Adrenal gland (tissue), 12 donors: ENCODE data around the gene CBX5. TPM values are rescaled to one million over a fixed set of nuclear protein-coding genes. Genes with fewer than 3 reads are reported as not detected.

Experiments used
- DNase-seq, 7 donors: peaks; one replicate each; pipeline ENCODE4 v3.0.0-alpha.2; 2019 to 2020
- H3K27ac ChIP-seq, 5 donors: fragments of 200-600 bp; sonication (generic) in 4 of 5; 1 replicate in 3 of 5; 2 replicates in 2 of 5; pipeline versions ENCODE4 v1.5.1 to v1.8.0; 2016 to 2020; ENCODE audit warnings: mild to moderate bottlenecking in 1 of 5
- H3K27me3 ChIP-seq: fragments of 200-600 bp; 2 replicates; pipeline ENCODE4 v1.8.0; 2021
- H3K36me3 ChIP-seq, 2 donors: fragments of 200-600 bp; replicated peaks in 1 of 2; 1 replicate in 1 of 2; 2 replicates in 1 of 2; pipeline versions ENCODE4 v1.5.1 to v1.8.0; 2018 to 2022
- H3K4me1 ChIP-seq, 2 donors: fragments of 200-600 bp; replicated peaks in 1 of 2; 1 replicate in 1 of 2; 2 replicates in 1 of 2; pipeline versions ENCODE4 v1.5.1 to v1.8.0; 2018 to 2021
- H3K4me3 ChIP-seq, 4 donors: fragments of 200-600 bp; sonication (generic) in 3 of 4; one replicate each; pipeline ENCODE4 v1.5.1; 2016 to 2018
- H3K9me3 ChIP-seq, 3 donors: fragments of 200-600 bp; sonication (generic) in 1 of 3; replicated peaks in 1 of 3; 1 replicate in 2 of 3; 2 replicates in 1 of 3; pipeline versions ENCODE4 v1.5.1 to v1.8.0; 2016 to 2021
- CTCF ChIP-seq, 6 experiments: fragments of 450-650 bp in 4 of 6; fragments of 200-600 bp in 2 of 6; sonication (generic) in 1 of 6; IDR thresholded peaks; 1 replicate in 5 of 6; 2 replicates in 1 of 6; pipeline versions ENCODE4 v1.5.1 to v1.8.0; 2016 to 2021; ENCODE audit warnings: antibody characterized with exemption in 6 of 6, mild to moderate bottlenecking in 2 of 6, moderate library complexity in 1 of 6
- POLR2A ChIP-seq, 2 donors: fragments of 450-650 bp; IDR thresholded peaks; one replicate each; pipeline ENCODE4 v1.6.1; 2017; ENCODE audit warnings: antibody characterized with exemption in 2 of 2, mild to moderate bottlenecking in 2 of 2, moderate library complexity in 1 of 2
- WGBS, 4 donors: extraction: QIAGEN DNeasy Blood & Tissue Kit in 2 of 4; methylation state at CpG; one replicate each; pipeline versions ENCODE4 v1.1.5 to v1.1.7; 2013 to 2017; 5-methylcytosine and 5-hydroxymethylcytosine counted together
- intact Hi-C, 2 donors: fragments of 100-400 bp; cut with DNase I; formaldehyde crosslinking; loops; one replicate each; pipeline versions ENCODE4 v1.14.1 to v1.15.0; 2022 to 2023
- polyA plus RNA-seq, 3 donors: library from polyadenylated mRNA; stranded (reverse); fragments of 200-250 nt in 2 of 3; fragments of 350-450 nt in 1 of 3; fragmentation: Illumina TruSeq in 1 of 3; extraction: RNeasy Lipid Tissue Mini Kit (QIAGEN cat#74804) in 1 of 3; gene quantifications; one replicate each; pipeline ENCODE4 v1.2.3, GENCODE V29; 2013 to 2014
- total RNA-seq, 9 donors: library from RNA; depleted of rRNA in 4 of 9; stranded (reverse); fragments of >200 nt in 4 of 9; fragments of 120-200 nt in 1 of 9; fragmentation: NEBNext Ultra II Directional in 1 of 9; extraction: Animal tissue kit (Norgen Biotek cat#: 25700) in 1 of 9; gene quantifications; one replicate each; pipeline versions ENCODE4 v1.1.0 to v1.2.4, GENCODE V29; 2013 to 2023
- donor health status: healthy with polysubstance abuse.
- donor health status: Bipolar disorder and iron deficiency.
- donor health status: DM: yes; HTN: yes; CAD: no.
- donor health status: DM: no; HTN: no; CAD: no.
- donor health status: DM: no; HTN: no; CAD: no.
- donor health status: DM: yes; HTN: yes; CAD: no.

CBX5 gene
- total and polyA plus RNA-seq, 12 donors = 8.2 to 88.4 (median 54.6) TPM

DNA sequence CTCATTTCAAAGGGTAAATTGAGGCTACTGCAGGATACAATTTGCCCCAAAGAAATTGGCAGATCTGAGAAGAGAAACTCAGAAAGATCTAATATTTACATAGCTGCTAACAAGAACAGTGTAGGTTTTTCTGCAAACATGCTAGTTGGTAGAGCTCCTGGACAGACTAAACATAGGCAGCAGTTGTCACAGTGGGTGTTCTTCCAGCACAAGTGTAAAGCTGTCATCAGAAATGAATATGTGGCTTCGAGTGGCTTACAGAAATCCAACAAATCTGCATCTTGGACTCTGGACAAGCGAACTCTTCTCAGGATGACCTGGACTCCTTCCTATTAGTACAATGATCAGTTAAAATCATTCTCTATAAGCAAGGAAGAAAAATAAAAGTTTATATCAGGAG lies 5.9 kb downstream of the CBX5 start:
- H3K9me3 ChIP-seq = no peaks in the 10 kb centered on the region
- H3K27me3 ChIP-seq = no peaks in the 10 kb centered on the region
- H3K4me3 ChIP-seq = no peak overlapping the region
- 85 to 89% (median 87%) methylated on average over 2 of the region's 2 CpGs for WGBS, 4 donors
- peaks cover 26 to 32% of the 10 kb centered on the region in 2 donors for H3K4me1 ChIP-seq
- H3K36me3 ChIP-seq = no peaks in the 10 kb centered on the region
- intact Hi-C loops = no loop called here
- no peak overlapping the region for H3K27ac ChIP-seq
- TF ChIP-seq POLR2A (IDR thresholded peaks at IDR 0.05) (no peak), CTCF (IDR thresholded peaks at IDR 0.05) (no peak)
- DNase-seq = no peak

DNA sequence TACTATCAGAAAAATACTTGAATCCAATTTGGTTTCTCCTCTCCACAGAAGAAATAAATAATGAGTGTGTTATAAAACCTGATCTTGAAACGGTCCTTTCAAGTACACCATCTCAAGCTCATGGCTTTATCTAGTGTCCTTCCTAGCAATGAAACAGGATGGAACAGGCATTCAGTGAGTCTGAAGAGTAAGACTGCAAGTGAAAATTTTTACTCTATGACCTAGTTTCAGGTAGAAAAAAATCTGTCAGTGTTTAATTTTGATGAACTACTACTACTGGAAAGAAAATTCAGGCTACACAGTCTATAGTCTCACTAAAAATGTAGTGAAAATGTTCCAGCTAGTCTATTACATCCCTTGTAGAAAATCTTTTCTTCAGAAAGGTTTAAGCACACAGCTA lies 7.7 kb downstream of the CBX5 start:
- TF ChIP-seq CTCF (IDR thresholded peaks at IDR 0.05) (no peak), POLR2A (IDR thresholded peaks at IDR 0.05) (no peak)
- WGBS, 4 donors = 19 to 31% (median 25%) methylated on average over 1 of the region's 1 CpG
- Histone ChIP-seq H3K27me3 (no peaks in the 10 kb centered on the region), H3K4me1 (peaks cover 10 to 16% of the 10 kb centered on the region in 2 donors), H3K9me3 (no peaks in the 10 kb centered on the region), H3K27ac (peak overlapping the region in 1 of 5 donors; percentile 32), H3K4me3 (no peak overlapping the region), H3K36me3 (no peaks in the 10 kb centered on the region)
- no peak for DNase-seq
- intact Hi-C loops = no loop called here

- H3K9me3 ChIP-seq = no peaks in the 10 kb centered on the region
- intact Hi-C loops = no loop called here
- no peaks in the 10 kb centered on the region for H3K27me3 ChIP-seq
- H3K36me3 ChIP-seq = no peaks in the 10 kb centered on the region
- WGBS, 4 donors = 94 to 100% (median 97%) methylated on average over 2 of the region's 2 CpGs
- H3K4me1 ChIP-seq = peaks cover 10 to 16% of the 10 kb centered on the region in 2 donors
- DNase-seq = no peak
- no peak overlapping the region for H3K4me3 ChIP-seq
- no peak for TF ChIP-seq CTCF (IDR thresholded peaks at IDR 0.05)
- no peak for TF ChIP-seq POLR2A (IDR thresholded peaks at IDR 0.05)
- no peak overlapping the region for H3K27ac ChIP-seq
These were observed 9.6 kb downstream of the CBX5 start for GRCh38 chr12:54270345-54270744.

- H3K4me3 ChIP-seq = no peak overlapping the region
- no peaks in the 10 kb centered on the region for H3K27me3 ChIP-seq
- H3K4me1 ChIP-seq = peaks cover 15 to 22% of the 10 kb centered on the region in 2 donors
- WGBS, 4 donors = 86 to 98% (median 96%) methylated on average over 2 of the region's 2 CpGs
- no peak overlapping the region for H3K27ac ChIP-seq
- no peak for DNase-seq
- no peaks in the 10 kb centered on the region for H3K36me3 ChIP-seq
- no peaks in the 10 kb centered on the region for H3K9me3 ChIP-seq
- TF ChIP-seq CTCF (IDR thresholded peaks at IDR 0.05) = no peak
- TF ChIP-seq POLR2A (IDR thresholded peaks at IDR 0.05) = no peak
- intact Hi-C loops = no loop called here
These were observed 13.1 kb downstream of the CBX5 start for GRCh38 chr12:54266852-54267251.
